NCI-H345 treated with DMSO at 0.1 percent for 48 hours (cell line): ENCODE results near the gene CCDC188.

ENCODE experiments used
- DNase-seq: peaks from one replicate; lab custom pipeline; 2025; ENCODE audit not compliant: unreplicated experiment; lab: John Stamatoyannopoulos, UW

Gene CCDC188

DNA sequence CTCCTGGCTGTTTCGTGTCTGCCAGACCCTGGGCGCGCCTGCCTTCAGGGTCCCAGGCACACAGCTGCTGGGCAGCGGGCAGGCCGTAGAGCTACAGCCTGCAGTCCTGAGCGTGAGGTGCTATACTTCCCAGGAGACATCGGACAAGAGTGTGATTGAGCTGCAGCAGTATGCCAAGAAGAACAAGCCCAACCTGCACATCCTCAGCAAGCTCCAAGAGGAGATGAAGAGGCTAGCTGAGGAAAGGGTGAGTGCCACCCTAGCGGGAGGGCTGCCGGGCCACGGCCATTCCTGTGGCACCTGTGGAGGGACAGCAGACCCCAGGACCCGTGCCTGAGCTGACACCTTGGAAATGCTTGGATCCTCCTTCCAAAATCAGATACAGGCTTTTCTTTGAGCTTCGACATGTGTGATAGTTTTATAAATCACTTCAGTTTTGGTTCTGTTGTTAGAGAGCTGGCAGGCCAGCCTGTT lies 42.1 kb downstream of the CCDC188 start:
- no peak for DNase-seq

DNA sequence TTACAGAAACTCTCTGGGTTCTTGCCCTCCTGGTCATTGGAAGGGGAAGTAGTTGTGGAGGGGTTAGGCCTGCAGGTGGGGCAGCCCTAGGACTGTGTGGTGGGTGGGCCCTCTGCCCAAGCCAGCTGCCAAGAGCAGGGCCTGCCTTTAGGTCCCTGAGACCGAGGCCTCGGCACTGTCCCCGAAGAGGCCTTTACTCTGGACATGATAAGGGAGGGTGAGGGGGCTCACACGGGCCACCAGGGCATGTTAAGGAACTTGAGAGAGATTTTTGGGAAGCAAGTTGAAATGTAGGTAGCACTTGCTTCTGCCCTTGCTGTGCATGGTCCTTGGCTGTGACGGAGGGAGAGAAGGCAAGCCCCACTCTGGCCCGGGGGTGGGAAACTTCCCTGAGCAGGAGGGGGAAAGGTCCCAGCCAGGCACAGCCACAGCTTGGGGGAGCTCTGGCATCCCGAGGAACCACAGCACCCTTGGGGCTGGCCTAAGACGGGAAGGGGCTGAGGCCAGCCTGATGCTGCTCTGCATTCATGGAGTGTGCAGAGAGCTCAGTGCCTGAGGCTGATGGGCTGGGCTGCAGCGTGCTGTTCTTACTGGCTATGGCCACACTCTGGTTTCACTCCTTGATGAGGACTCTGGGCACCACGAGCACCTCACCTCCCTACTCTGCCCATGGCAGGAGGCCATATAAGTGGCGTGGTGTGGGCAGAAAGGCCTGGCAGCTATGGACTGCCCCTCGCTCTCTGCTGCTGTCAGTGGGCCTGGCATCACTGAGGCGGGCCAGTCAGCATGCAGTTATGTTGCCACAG lies 42.7 kb downstream of the CCDC188 start:
- DNase-seq, result no peak

DNA sequence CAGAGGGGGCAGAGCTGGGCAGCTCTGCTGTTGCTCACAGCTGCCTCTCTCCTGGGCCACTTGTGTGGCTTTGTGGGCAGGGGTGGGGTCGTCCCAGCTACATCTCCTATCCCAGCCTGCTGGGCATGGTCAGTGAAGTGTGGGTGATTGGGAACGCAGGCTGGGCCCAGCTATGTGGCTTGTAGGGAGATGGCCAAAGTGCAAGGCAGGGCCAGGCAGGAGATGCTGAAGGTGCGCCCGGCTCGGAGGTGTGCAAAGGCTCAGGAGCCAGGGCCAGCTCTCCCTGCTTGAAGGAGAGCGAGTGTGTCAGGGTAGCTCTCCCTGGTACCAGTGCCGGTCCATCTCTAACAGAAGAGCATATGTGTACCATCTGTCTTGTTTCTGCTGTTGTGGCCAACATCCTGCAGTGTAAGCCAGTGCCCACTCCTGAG lies 43.4 kb downstream of the CCDC188 start:
- no peak for DNase-seq

DNA sequence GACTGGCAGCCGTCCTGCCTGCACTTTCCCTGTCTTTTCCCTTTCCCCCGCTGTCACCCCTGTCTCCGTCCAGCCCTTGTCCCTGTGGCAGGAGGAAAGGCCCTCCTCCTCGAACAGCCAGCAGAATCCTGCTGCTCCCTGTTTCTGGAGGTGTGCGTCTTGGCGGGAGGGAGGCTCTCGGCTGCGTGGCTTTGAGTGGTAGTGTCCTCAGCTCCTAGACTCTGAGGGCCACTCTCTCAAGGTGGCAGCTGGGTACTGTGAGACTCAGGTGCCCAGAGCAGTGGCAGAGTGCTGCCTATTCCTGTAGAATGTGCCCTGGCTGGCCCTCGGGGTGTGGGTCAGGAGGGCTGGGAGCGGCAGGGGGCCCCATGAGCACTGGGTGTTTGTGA lies 44.0 kb downstream of the CCDC188 start:
- no peak for DNase-seq

DNA sequence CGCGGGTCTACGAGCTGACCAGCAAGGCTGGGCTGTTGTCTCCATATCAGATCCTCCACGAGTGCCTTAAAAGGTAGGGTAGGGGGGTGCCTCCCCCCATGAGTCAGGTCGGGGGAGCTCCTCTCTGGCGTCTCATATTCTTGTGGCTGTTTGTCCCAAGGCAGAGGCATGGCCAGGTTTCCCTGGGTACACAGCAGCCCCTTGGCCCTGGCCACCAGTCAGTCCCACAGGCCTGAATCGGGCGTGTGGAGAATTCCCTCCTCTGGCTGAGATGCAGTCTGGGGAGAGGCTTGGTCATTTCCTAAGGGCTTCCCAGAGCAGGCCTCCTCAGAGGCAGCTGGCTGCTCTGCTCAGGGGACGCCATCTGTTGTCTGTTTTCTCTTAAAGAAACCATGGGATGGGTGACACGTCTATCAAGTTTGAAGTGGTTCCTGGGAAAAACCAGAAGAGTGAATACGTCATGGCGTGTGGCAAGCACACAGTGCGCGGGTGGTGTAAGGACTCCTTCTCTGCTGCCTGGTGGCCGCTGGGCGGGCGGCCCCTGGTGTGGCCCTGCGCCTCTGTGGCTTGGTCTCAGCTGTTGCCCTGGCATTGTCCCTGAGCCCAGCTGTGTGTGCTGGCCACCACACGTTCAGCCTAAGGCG lies 44.5 kb downstream of the CCDC188 start:
- DNase-seq, result no peak

DNA sequence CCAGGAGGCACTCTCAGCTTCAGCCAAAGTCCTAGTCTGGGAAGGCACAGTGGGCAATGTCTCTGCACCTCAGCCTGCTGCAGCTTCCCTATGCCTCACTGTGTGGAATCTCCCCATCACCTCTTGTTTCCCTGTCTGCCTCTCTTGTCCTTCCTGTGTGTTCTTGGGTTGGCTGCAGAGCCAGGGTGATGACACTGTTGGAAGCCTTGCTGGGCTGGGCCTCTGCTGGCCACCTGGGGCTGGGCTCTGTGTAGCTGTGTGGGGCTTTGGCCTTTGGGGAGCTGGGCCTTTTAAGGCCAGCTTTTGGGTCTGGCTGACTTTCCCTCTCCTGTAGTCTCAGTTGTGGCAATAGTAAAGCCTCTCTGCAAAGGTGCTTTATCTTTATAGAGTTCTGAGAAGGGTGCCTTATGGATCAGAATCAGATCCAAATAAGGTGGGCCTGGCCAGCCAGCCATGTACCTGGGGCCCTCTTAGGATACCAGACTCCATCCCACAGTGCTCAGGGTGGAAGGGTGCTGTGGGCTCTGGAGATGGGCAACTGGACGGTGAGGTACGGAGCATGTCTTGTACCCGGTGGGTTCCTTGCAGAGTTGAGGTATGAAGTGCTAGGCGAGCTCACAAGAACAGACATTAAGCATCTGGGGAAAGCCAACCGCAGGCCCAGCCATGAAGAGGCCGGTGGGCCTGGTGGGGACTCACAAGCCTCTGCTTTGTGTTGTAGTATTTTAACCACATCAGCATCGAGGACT lies 45.2 kb downstream of the CCDC188 start:
- no peak for DNase-seq

DNA sequence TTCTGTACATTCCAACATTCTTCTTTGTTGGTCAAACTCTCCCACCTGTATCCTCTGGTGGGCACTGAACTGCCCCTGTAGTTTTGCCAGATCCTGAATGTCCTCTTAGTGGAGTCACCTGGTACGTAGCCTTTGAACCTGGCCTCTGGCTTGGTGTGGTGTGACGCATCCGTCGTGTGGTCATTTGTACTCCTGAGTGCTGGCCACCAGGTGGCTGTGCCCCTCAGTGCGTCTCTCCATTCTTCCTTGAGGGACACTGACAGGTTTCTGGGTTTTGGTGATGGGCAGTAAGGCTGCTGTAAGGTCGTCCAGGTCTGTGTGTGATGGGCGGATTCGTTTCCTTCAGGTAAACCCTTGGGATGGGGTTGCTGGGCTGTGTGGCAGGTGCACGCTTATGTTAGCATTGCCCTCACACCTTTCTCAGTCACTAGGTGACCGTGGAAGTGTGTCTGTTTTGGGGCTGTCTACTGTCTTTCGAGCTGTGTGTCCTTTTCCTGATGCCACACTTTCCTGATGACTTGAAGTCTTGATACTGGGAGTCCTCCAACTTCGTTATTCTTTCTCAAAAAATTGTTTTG lies 48.6 kb downstream of the CCDC188 start:
- DNase-seq, result no peak

DNA sequence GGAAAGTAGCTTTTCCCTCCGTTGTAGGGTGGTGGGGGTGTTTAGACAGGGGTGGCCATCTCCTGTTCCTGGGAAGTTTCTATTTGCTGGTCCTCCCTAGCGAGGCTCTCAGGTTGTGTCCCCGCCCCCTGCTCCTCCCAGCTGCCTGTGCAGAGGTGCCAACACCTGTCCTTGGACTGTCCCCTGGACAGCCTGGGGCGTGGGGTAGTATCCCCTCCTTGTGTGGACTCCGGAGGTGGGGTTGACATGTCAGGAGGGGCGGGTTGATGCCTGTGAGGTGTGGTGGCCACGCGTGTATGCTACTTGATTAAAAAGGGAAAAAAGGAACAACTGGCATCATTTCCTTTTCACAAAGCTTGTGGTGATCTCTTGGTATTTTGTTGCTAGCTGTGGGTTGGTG lies 49.2 kb downstream of the CCDC188 start:
- no peak for DNase-seq

DNA sequence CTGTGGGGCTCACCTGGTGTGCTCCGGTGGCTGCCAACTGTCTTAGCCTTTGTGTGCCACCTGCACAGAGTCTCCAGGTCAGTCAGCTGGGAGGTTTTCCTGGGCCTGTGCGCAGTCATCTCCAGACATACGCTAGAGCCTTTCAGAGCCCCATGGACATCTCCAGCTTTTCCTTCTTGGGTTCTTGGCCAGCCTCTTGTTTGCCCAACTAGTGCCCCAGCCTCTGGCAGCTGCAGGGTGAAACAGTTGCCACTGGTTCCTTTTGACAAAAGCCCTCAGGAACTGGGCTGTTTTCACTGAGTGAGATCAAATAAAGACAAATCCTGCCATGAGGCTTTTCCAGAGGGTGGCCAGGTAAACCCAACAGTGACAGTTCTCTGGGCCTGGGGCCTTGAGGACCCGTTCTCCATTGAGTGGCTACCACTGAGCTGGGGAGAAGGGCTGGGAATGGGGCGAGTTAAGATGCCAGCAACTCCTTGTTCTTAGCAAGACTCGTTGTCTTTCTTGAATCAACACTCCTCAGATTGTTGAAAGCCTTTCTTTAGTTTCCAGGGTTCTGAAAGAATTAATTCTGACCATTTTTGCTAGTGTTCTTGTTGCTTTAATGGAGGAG lies 51.6 kb downstream of the CCDC188 start:
- DNase-seq, result no peak
